GM12875 (cell line): ENCODE results near the gene AGPAT2.
"Not testable (repeated sequence)": the region's sequence is repeated elsewhere in the genome, so short reads cannot be mapped to it uniquely, and the experiment has no call there.

Experiments
- H3K4me3 ChIP-seq: one replicate; pipeline ENCODE4 v1.5.1; 2011; ENCODE audit warnings: low read depth, low read length, control low read depth
- TF ChIP-seq, protein P1 (sequence below): IDR thresholded peaks from 2 replicates; pipeline ENCODE4 v1.5.1; 2011; ENCODE audit warnings: low read depth, mild to moderate bottlenecking, control low read depth, inconsistent platforms, low read length, moderate library complexity, borderline replicate concordance; ENCODE audit not compliant: insufficient read depth

Gene AGPAT2

DNA sequence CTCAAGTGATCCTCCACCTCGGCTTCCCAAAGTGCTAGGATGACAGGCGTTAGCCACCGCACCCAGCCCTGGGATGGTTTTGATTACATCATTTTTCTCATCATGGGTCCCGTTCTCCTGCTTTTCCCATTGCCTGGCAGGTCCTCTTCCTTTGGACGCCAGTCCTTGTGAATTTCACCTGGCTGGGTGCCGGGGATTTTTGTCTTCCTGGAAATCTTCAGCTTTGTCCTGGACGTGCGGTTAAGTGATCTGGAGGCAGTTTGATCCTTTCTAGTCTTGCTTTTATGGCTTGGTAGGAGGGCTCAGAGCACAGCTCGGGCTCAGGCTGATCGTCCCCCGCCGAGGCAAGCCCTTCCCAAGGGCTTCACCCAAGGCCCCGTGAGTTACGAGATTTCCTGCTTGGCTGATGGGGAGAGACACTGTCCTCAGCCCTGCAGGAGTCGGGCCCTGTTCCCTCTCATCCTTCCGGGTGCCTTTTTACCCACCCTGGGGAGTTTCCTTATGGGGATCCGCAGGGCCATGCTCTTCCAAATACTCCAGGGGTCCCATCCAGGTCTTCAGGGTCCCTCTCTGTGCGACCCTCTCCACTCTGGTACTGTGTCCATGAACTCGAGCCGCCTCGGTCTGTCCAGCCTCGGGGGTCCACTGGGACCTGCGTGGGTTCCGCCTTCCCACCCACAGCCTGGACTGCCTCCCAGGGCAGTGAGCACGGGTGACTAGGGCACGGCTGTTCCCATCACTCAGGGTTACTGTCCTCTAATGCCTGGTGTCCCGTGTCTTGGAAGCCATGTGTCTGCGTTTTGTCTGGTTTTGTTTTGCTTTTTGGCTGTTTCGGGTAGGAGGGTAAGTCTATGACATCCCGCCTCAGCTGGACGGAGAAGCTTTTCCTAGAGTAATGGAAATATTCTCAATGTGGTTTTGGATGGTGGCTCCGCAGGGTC lies 46.8 kb downstream of the AGPAT2 start:
- TF ChIP-seq, protein P1, sequence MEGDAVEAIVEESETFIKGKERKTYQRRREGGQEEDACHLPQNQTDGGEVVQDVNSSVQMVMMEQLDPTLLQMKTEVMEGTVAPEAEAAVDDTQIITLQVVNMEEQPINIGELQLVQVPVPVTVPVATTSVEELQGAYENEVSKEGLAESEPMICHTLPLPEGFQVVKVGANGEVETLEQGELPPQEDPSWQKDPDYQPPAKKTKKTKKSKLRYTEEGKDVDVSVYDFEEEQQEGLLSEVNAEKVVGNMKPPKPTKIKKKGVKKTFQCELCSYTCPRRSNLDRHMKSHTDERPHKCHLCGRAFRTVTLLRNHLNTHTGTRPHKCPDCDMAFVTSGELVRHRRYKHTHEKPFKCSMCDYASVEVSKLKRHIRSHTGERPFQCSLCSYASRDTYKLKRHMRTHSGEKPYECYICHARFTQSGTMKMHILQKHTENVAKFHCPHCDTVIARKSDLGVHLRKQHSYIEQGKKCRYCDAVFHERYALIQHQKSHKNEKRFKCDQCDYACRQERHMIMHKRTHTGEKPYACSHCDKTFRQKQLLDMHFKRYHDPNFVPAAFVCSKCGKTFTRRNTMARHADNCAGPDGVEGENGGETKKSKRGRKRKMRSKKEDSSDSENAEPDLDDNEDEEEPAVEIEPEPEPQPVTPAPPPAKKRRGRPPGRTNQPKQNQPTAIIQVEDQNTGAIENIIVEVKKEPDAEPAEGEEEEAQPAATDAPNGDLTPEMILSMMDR: no peak
- H3K4me3 ChIP-seq: no peak overlapping the region

DNA sequence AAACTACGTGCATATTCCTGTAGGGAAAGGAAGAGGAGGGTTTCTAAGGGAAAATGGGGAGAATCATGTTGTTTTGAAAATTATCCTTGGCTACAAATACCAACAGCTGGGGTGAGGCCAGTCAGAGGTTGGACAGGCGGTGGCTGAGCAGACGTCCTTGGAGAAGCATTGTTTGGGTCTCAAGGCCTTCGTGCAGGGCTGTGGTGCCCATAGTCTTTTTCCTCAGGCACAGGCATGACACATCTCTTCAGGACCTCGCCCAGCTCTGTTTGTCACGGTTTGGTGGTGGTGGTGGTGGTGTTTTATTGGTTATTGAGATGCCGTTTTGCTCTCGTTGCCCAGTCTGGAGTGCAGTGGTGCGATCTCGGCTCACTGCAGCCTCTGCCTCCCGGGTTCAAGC lies 52.4 kb downstream of the AGPAT2 start:
- TF ChIP-seq, protein P1: no peak

DNA sequence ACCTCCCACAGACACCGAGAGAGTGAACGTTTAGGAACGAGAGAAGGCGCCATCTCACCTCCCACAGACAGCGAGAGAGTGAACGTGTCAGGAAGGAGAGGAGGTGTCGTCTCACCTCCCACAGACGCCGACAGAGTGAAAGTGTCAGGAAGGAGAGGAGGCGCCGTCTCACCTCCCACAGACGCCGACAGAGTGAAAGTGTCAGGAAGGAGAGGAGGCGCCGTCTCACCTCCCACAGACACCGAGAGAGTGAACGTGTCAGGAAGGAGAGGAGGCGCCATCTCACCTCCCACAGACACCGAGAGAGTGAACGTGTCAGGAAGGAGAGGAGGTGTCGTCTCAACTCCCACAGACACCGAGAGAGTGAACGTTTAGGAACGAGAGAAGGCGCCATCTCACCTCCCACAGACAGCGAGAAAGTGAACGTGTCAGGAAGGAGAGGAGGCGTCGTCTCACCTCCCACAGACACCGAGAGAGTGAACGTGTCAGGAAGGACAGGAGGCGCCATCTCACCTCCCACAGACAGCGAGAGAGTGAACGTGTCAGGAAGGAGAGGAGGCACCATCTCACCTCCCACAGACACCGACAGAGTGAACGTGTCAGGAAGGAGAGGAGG lies 54.7 kb downstream of the AGPAT2 start:
- not testable (repeated sequence) for H3K4me3 ChIP-seq

More for the DNA sequence above, 52.4 kb downstream of the AGPAT2 start:
- no peak overlapping the region for H3K4me3 ChIP-seq

DNA sequence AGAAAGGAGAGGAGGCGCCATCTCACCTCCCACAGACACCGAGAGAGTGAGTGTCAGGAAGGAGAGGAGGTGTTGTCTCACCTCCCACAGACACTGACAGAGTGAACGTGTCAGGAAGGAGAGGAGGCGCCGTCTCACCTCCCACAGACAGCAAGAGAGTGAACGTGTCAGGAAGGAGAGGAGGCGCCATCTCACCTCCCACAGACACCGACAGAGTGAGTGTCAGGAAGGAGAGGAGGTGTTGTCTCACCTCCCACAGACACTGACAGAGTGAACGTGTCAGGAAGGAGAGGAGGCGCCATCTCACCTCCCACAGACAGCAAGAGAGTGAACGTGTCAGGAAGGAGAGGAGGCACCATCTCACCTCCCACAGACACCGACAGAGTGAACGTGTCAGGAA lies 55.2 kb downstream of the AGPAT2 start:
- H3K4me3 ChIP-seq: not testable (repeated sequence)

DNA sequence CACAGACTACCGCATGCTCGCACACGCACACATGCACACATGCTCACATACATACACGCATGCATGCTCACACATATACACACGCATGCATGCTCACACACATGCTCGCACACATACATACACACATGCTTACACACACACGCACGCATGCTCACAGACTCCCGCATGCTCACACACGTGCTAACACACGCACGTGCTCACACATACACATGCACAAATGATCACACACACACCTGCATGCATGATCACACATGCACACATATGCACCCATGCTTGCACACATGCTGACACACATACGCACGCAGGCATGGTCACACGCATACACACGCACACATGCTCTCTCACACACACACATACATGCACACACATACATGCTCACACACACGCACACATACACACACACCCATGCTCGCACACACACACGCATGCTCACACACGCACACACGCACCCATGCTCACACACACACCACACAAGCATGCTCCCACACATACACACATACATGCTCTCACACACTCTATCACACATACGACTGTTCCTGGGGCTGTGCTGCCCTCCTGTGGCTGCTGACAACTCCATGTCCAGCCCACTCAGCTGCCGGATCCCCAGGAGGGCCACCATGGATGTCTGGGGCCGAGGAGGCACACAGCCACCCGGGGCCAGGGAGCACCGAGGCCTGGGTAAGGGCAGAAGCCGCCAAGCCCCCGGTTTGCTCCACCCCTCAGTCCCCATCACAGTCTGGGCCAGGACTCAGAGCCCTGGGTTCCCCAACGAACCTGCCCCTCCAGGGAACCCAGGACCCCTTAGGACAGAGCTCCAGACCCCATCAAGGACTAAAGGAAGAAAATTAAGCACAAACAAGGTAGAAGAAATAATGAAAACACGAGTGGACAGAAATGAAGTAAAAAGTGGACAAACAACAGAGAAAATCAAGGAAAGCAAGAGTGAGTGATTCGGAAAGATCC lies 55.9 kb downstream of the AGPAT2 start:
- no peak overlapping the region for H3K4me3 ChIP-seq
- TF ChIP-seq, protein P1: peak; percentile 80

DNA sequence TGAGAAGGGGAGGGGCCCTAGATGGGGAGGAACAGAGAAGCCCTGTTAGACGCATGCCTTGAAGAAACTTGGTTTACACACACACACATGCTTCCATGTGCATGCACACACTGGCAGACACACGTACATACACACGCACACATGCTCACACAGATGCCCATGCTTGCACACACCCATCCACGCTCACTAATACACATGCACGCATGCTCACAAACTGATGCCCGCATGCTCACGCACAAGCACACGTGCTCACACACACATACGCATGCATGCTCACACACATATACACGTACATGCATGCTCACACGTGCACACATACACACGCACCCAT lies 56.6 kb downstream of the AGPAT2 start:
- no peak overlapping the region for H3K4me3 ChIP-seq
- TF ChIP-seq, protein P1: no peak

DNA sequence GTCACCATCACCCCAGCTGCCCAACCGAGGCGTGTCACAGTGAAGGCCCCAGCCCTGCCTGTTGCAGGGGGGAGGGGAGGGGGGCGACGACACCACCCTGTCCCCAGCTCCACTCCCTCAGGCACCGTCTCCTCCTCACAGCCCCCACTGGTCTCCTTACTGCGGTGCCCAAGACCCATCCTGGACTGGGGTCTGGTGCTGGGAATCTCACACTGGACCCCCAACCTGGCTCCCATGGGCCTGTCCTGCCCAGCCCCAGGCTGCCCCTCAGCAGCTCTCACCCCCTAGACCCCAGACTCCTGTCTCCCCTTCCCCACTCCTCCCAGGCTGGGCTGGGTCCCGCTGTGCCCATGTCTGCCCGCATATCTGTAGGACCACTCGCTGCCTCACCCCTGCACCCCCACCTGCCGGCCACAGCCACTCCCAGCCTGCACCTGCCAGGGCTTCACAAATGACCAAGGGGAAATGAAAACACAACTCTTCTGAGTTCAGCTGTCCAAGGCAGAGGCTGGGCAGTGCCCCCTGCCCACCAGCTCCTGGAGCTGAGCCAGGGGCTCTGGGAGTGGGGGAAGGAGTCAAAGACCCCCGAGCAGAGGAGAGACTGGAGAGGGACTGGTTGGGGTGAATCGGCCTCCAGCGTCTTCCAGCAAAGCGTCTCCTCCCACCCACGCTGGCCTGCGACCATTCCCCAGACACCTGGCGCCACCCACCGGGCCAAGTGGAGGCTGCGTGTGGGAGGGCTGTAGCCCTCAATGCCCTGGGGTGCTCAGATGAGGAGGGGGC lies 57.2 kb downstream of the AGPAT2 start:
- TF ChIP-seq, protein P1: peak; percentile 76

More for the DNA sequence above, 57.2 kb downstream of the AGPAT2 start:
- no peak overlapping the region for H3K4me3 ChIP-seq
